HUES48 (cell line): ENCODE measurements around the gene C10orf95.
A peak's percentile ranks its signal among the peaks of the same experiment; 100 is the strongest.
"Not testable (repeated sequence)": the region's sequence is repeated elsewhere in the genome, so short reads cannot be mapped to it uniquely, and the experiment has no call there.

ENCODE experiments used
- H3K27ac ChIP-seq: one replicate; pipeline ENCODE4 v1.7.0; 2013; ENCODE audit warnings: low read depth, low read length, inconsistent platforms
- H3K27me3 ChIP-seq: 2 replicates; pipeline ENCODE4 v1.6.1; 2013; ENCODE audit warnings: mild to moderate bottlenecking, low read length; ENCODE audit not compliant: control insufficient read depth, insufficient read depth
- H3K36me3 ChIP-seq: 2 replicates; pipeline ENCODE4 v1.6.1; 2013; ENCODE audit warnings: low read length; ENCODE audit not compliant: control insufficient read depth, insufficient read depth
- H3K4me1 ChIP-seq: 2 replicates; pipeline ENCODE4 v1.6.1; 2013; ENCODE audit warnings: mild to moderate bottlenecking, low read length; ENCODE audit not compliant: control insufficient read depth, insufficient read depth
- H3K4me3 ChIP-seq: 2 replicates; pipeline ENCODE4 v1.5.1; 2013; ENCODE audit warnings: mild to moderate bottlenecking, low read depth, low read length
- H3K9ac ChIP-seq: 2 replicates; pipeline ENCODE4 v1.6.1; 2013; ENCODE audit warnings: mild to moderate bottlenecking, low read depth, low read length, moderate library complexity
- H3K9me3 ChIP-seq: 2 replicates; pipeline ENCODE4 v1.6.1; 2013; ENCODE audit warnings: low read length; ENCODE audit not compliant: control insufficient read depth, insufficient read depth

Gene C10orf95

DNA sequence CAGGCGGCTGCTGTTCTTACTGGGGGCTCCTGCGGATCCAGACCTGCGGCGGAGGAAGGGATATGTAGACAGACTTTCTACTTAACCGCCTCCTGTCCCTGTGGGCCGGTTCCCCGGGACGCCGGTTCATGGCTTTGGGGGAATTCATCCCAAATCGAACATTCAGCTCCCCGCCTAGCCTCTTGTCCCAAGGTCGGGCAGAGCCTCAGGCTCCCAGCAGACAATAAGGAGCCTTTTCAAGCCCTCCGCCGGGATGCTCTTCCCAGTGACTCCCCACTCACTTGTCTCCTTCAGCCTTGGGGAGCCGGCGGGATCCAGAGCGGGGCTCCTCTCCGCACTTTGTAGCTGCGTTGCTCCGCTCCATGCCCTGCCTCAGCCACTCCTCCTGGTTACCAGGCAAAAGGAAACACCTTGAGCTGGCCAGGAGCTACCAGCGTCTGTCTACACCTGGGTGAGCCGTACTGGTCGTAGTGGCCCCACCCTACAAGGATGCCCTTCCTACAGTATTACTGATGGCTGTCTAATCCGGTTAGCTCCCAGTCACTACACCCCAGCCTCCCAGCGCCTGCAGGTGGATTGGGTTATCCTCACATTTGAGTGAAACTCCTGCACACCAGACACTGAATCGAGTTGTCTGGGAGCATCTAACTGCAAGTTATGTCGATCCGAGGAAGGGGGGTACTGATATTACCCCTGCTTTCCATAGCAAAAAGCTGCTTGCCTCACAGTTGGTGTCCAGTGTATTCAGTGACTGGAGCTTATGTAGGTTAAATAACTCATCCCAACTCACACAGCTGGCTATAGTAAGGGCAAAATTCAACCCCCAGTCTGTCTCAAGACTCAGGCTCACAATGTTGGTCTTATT lies at the start of gene C10orf95:
Gene C10orf95 (minus strand): TSS at position 439 of the 865 bp plus-strand sequence. CDS start 450 bp downstream, outside the sequence.
- peak within 1 kb of the TSS; percentile 65 for H3K9ac ChIP-seq
- peak within 1 kb of the TSS; percentile 60 for H3K27ac ChIP-seq

GRCh38 chr10:102500686-102501085 lies 49.3 kb upstream of the C10orf95 start:
- not testable (repeated sequence) for H3K4me3 ChIP-seq, H3K9me3 ChIP-seq, H3K36me3 ChIP-seq, H3K9ac ChIP-seq, H3K27ac ChIP-seq
- Histone ChIP-seq H3K27me3 (peaks cover 11% of the 10 kb centered on the region), H3K4me1 (peaks cover 17% of the 10 kb centered on the region)

More for the DNA sequence above, at the start of gene C10orf95:
- peak within 1 kb of the TSS; percentile 88 for H3K4me3 ChIP-seq
- H3K27me3 ChIP-seq: no peaks in the 10 kb centered on the region
- peaks cover 47% of the 10 kb centered on the region for H3K4me1 ChIP-seq
- H3K9me3 ChIP-seq: no peaks in the 10 kb centered on the region
- H3K36me3 ChIP-seq: peaks cover 22% of the 10 kb centered on the region

DNA sequence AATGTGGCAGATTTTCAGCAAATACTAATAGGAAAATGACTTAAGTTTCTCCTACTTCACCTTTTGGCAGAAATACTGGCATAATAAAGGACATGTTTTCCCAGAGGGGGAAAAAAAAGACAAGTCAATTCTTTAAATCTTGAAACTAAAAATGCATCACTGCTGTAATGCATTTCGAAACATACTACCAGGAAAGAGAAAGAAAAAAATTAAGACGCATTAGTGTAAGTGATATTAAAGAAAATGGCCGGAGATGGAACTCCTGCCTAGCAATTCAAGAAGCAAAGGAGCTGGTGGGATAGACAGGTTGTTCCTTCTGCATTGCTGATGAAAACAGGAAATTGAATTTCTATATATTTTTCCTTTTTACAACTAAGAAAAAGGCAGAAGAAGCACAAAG lies 48.0 kb upstream of the C10orf95 start:
- Histone ChIP-seq H3K27me3 (no peaks in the 10 kb centered on the region), H3K27ac (no peak overlapping the region), H3K36me3 (no peaks in the 10 kb centered on the region), H3K9ac (no peak overlapping the region), H3K9me3 (no peaks in the 10 kb centered on the region), H3K4me1 (peaks cover 11% of the 10 kb centered on the region), H3K4me3 (no peak overlapping the region)

DNA sequence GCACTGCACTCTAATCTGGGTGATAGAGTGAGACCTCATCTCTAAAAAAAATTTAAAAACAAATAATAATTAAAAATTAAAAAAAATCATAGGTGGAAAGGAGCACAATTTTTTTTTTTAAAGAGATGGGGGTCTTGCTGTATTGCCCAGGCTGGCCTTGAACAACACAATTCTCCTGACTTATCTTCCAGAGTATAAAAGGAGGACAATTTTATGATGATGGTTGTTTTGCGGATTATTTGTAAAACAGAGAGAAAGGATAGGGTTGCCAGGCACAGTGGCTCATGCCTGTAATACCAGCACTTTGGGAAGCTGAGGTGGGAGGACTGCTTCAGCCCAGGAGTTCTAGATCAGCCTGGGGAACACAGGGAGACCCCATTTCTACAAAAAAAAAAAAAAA lies 46.2 kb upstream of the C10orf95 start:
- Histone ChIP-seq H3K9me3 (no peaks in the 10 kb centered on the region), H3K4me3 (no peak overlapping the region), H3K36me3 (no peaks in the 10 kb centered on the region), H3K27ac (no peak overlapping the region), H3K27me3 (no peaks in the 10 kb centered on the region), H3K9ac (no peak overlapping the region), H3K4me1 (peaks cover 6% of the 10 kb centered on the region; the same call in 1 of the 2 replicates)

DNA sequence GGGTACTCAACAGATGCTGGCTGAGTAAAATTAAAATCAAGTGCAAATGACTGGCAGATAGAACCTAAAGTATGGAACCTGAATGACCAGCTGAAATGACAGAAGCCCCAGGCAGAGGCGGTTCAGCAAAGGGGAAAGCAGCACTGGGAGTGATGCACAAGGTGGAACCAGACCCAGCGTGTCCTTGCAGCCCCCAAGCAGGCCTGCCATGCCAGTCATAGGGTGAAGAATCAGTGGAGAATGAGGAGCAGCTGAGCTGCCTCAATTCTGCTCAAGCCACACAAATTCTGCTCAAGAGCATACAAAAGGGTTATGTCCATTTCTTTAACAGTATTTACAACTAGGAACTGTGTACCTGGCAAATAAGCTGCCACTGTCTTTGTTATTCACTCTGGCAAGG lies 42.4 kb upstream of the C10orf95 start:
- H3K4me1 ChIP-seq: no peaks in the 10 kb centered on the region
- H3K4me3 ChIP-seq: no peak overlapping the region
- H3K27ac ChIP-seq: no peak overlapping the region
- H3K36me3 ChIP-seq: peaks cover 11% of the 10 kb centered on the region
- no peaks in the 10 kb centered on the region for H3K9me3 ChIP-seq
- H3K27me3 ChIP-seq: no peaks in the 10 kb centered on the region
- no peak overlapping the region for H3K9ac ChIP-seq

DNA sequence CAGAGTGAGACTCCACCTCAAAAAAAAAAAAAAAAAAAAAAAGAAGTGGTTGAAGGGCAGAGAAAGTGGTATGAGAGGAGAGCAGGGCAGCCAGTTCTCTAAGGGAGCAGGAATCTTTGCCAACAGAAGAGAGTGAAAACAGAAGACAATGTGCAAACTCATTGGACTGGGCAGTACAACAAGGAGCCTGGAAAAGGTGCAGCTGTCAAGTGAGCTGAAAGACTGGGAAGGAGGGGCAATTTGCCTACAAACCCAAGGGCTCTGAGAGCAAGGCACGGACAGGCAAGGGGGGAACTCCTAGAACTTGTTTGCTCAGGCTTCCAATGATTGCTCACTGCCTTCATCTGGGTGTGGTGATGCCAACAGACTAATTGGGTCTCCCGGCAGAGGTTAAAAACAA lies 41.6 kb upstream of the C10orf95 start:
- Histone ChIP-seq H3K4me1 (no peaks in the 10 kb centered on the region), H3K27ac (no peak overlapping the region), H3K36me3 (peaks cover 19% of the 10 kb centered on the region), H3K9me3 (no peaks in the 10 kb centered on the region), H3K27me3 (no peaks in the 10 kb centered on the region), H3K9ac (no peak overlapping the region), H3K4me3 (no peak overlapping the region)

DNA sequence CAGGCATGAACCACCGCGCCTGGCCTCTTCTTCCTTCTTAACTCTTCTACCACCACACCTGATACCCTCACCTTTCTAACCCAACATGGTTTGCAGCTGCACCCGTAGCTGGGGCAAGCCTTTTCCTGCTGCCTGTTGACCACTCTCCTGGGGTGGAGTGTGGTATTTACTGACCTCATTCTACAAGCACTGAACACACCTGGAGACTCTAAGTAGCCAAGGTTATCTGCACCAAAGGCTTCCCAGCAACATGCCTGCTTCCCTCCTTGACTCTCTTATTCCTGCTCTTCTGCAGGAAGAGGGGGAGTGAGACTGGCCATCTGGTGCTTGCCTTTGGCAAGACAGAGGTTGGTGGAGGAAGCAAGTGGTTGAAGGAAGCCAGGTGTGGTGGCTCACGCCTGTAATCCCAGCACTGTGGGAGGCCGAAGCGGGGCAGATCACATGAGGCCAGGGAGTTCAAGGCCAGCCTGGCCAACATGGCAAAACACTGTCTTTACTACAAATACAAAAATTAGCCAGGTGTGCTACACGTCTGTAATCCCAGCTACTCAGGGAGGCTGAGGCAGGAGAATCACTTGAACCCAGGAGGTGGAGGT lies 41.1 kb upstream of the C10orf95 start:
- Histone ChIP-seq H3K36me3 (peaks cover 22% of the 10 kb centered on the region), H3K9me3 (no peaks in the 10 kb centered on the region), H3K4me3 (no peak overlapping the region), H3K27ac (no peak overlapping the region), H3K4me1 (no peaks in the 10 kb centered on the region), H3K9ac (no peak overlapping the region), H3K27me3 (no peaks in the 10 kb centered on the region)

GRCh38 chr10:102491136-102491535 lies 39.8 kb upstream of the C10orf95 start:
- Histone ChIP-seq H3K36me3 (peaks cover 30% of the 10 kb centered on the region), H3K27ac (no peak overlapping the region)

DNA sequence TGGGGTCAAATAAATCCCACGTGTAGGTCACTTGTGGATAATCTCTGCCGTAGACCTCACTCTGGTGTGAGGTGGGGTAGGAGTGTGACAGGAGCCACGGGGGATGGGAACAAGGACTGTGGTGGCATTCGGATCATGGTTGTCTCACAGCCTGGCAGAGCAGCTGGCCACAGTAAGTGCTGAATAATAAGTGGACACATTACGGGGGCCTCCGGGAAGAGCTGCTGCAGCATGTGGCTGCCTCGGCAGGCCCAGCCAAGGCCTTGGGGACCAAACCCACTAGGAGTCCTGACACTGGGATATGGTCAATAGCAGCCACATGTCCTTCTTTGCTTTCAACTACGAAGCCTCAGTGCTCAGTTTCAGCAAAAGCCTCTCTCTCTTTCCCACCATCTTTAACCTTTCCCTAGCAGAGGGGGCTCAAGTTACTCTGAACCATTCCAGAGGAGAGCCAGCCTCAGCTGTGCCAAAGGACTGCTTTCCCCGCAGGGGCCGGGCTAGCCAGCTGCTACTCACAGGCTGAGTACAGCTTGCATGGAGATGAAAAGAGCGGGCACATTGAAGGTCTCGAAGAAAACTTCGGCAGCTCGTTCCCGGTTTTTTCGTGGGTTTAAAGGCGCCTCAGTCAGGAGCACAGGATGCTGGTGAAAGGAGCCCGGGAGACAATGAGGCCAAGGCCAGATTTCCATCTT lies 33.9 kb upstream of the C10orf95 start:
- Histone ChIP-seq H3K4me1 (no peaks in the 10 kb centered on the region), H3K4me3 (no peak overlapping the region), H3K36me3 (peaks cover 85% of the 10 kb centered on the region), H3K9me3 (no peaks in the 10 kb centered on the region), H3K27me3 (no peaks in the 10 kb centered on the region), H3K27ac (no peak overlapping the region), H3K9ac (no peak overlapping the region)

More at GRCh38 chr10:102491136-102491535, 39.8 kb upstream of the C10orf95 start:
- H3K4me3 ChIP-seq: no peak overlapping the region
- no peak overlapping the region for H3K9ac ChIP-seq
- no peaks in the 10 kb centered on the region for H3K9me3 ChIP-seq
- H3K4me1 ChIP-seq: no peaks in the 10 kb centered on the region
- H3K27me3 ChIP-seq: no peaks in the 10 kb centered on the region

- Histone ChIP-seq H3K36me3 (peaks cover 92% of the 10 kb centered on the region), H3K9me3 (no peaks in the 10 kb centered on the region), H3K27ac (no peak overlapping the region), H3K4me1 (no peaks in the 10 kb centered on the region), H3K9ac (no peak overlapping the region), H3K4me3 (no peak overlapping the region), H3K27me3 (no peaks in the 10 kb centered on the region)
Measured at GRCh38 chr10:102484021-102484420, 32.7 kb upstream of the C10orf95 start.

DNA sequence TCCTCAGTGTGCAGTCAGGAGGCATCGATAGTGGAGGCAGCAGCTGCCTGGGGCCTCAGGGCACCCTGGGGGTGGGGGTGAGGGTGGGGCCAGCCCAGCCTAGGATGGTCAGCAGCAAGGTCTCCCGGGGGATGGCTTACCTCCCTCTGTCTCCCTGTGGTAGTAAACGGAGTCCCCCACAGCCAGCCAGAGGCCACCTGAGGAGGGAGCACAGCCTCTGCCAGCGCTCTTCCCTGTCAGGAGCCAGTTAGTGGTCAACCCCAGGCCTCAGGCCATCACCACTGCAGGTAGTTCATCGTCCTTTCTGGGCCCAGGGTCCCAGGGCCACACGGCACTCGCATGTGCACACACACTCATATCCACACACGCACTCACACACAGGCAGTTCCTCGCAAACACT lies 29.1 kb upstream of the C10orf95 start:
- no peak overlapping the region for H3K4me3 ChIP-seq
- no peaks in the 10 kb centered on the region for H3K9me3 ChIP-seq
- H3K9ac ChIP-seq: no peak overlapping the region
- no peak overlapping the region for H3K27ac ChIP-seq
- no peaks in the 10 kb centered on the region for H3K27me3 ChIP-seq
- H3K36me3 ChIP-seq: peaks cover 73% of the 10 kb centered on the region
- no peaks in the 10 kb centered on the region for H3K4me1 ChIP-seq
